ENCODE results near the gene TPRX2.
A peak's percentile ranks its signal among the peaks of the same experiment; 100 is the strongest.

Gene TPRX2

GRCh38 chr19:47860602-47861297, 1.7 kb downstream of the TPRX2 start:
- Histone ChIP-seq H3K9ac (ENCODE audit: low read length) (no peak overlapping the region), H3K4me3 (ENCODE audit: insufficient read depth, low read length, poor library complexity, severe bottlenecking) (no peak overlapping the region), H4K20me1 (ENCODE audit: low read depth, low read length) (no peaks in the 10 kb centered on the region), H3K36me3 (ENCODE audit: low read length) (no peaks in the 10 kb centered on the region), H3K4me2 (ENCODE audit: low read depth, low read length, poor library complexity, severe bottlenecking) (no peak overlapping the region), H3K27ac (ENCODE audit: low read depth, low read length) (no peak overlapping the region), H3F3A (ENCODE audit: insufficient read depth) (no peaks in the 10 kb centered on the region), H2AFZ (ENCODE audit: low read depth, low read length, severe bottlenecking) (no peak overlapping the region), H3K9me2 (replicated peaks; ENCODE audit: insufficient read depth, low read length) (no peaks in the 10 kb centered on the region), H3K27me3 (ENCODE audit: low read length) (no peaks in the 10 kb centered on the region), H3K9me3 (ENCODE audit: insufficient read depth, low read length) (no peaks in the 10 kb centered on the region), H3K79me2 (ENCODE audit: insufficient read depth, low read length) (no peaks in the 10 kb centered on the region)
- TF ChIP-seq EZH2phosphoT487 (conservative IDR thresholded peaks at IDR 0.05; ENCODE audit: low read length): no peak
- TF ChIP-seq CTCF (IDR thresholded peaks at IDR 0.05; ENCODE audit: insufficient read depth, low read length, poor library complexity, severe bottlenecking): no peak

- Histone ChIP-seq H3K4me2 (ENCODE audit: low read depth, low read length, poor library complexity, severe bottlenecking) (no peak overlapping the region), H3K79me2 (ENCODE audit: insufficient read depth, low read length) (no peaks in the 10 kb centered on the region), H2AFZ (ENCODE audit: low read depth, low read length, severe bottlenecking) (no peak overlapping the region), H3K9me3 (ENCODE audit: insufficient read depth, low read length) (no peaks in the 10 kb centered on the region), H3K27ac (ENCODE audit: low read depth, low read length) (no peak overlapping the region), H3K9ac (ENCODE audit: low read length) (no peak overlapping the region), H3K36me3 (ENCODE audit: low read length) (no peaks in the 10 kb centered on the region), H3K9me2 (replicated peaks; ENCODE audit: insufficient read depth, low read length) (no peaks in the 10 kb centered on the region), H3K27me3 (ENCODE audit: low read length) (no peaks in the 10 kb centered on the region), H4K20me1 (ENCODE audit: low read depth, low read length) (no peaks in the 10 kb centered on the region), H3F3A (ENCODE audit: insufficient read depth) (no peaks in the 10 kb centered on the region), H3K4me3 (ENCODE audit: insufficient read depth, low read length, poor library complexity, severe bottlenecking) (no peak overlapping the region)
- TF ChIP-seq EZH2phosphoT487 (conservative IDR thresholded peaks at IDR 0.05; ENCODE audit: low read length): no peak
Measured at GRCh38 chr19:47861630-47862029, 2.6 kb downstream of the TPRX2 start.

- no peak for TF ChIP-seq EZH2phosphoT487 (conservative IDR thresholded peaks at IDR 0.05; ENCODE audit: low read length)
- TF ChIP-seq CTCF (IDR thresholded peaks at IDR 0.05; ENCODE audit: insufficient read depth, low read length, poor library complexity, severe bottlenecking): peak; percentile 96
- no peaks in the 10 kb centered on the region for H3F3A ChIP-seq (ENCODE audit: insufficient read depth)
- no peaks in the 10 kb centered on the region for H3K36me3 ChIP-seq (ENCODE audit: low read length)
- H3K27ac ChIP-seq (ENCODE audit: low read depth, low read length): no peak overlapping the region
- no peaks in the 10 kb centered on the region for H3K27me3 ChIP-seq (ENCODE audit: low read length)
- H3K79me2 ChIP-seq (ENCODE audit: insufficient read depth, low read length): no peaks in the 10 kb centered on the region
- H3K9me2 ChIP-seq (replicated peaks; ENCODE audit: insufficient read depth, low read length): no peaks in the 10 kb centered on the region
- no peak overlapping the region for H3K4me2 ChIP-seq (ENCODE audit: low read depth, low read length, poor library complexity, severe bottlenecking)
- H3K9me3 ChIP-seq (ENCODE audit: insufficient read depth, low read length): no peaks in the 10 kb centered on the region
- no peaks in the 10 kb centered on the region for H4K20me1 ChIP-seq (ENCODE audit: low read depth, low read length)
- H2AFZ ChIP-seq (ENCODE audit: low read depth, low read length, severe bottlenecking): no peak overlapping the region
- H3K9ac ChIP-seq (ENCODE audit: low read length): no peak overlapping the region
- no peak overlapping the region for H3K4me3 ChIP-seq (ENCODE audit: insufficient read depth, low read length, poor library complexity, severe bottlenecking)
Measured at GRCh38 chr19:47863514-47863936, 4.5 kb downstream of the TPRX2 start.

GRCh38 chr19:47865166-47865565, 6.1 kb downstream of the TPRX2 start:
- Histone ChIP-seq H3K9me3 (ENCODE audit: insufficient read depth, low read length) (no peaks in the 10 kb centered on the region), H3F3A (ENCODE audit: insufficient read depth) (no peaks in the 10 kb centered on the region), H3K79me2 (ENCODE audit: insufficient read depth, low read length) (no peaks in the 10 kb centered on the region), H2AFZ (ENCODE audit: low read depth, low read length, severe bottlenecking) (no peak overlapping the region), H3K4me2 (ENCODE audit: low read depth, low read length, poor library complexity, severe bottlenecking) (no peak overlapping the region), H3K27ac (ENCODE audit: low read depth, low read length) (no peak overlapping the region), H3K4me3 (ENCODE audit: insufficient read depth, low read length, poor library complexity, severe bottlenecking) (no peak overlapping the region), H3K9ac (ENCODE audit: low read length) (no peak overlapping the region), H3K27me3 (ENCODE audit: low read length) (no peaks in the 10 kb centered on the region), H4K20me1 (ENCODE audit: low read depth, low read length) (no peaks in the 10 kb centered on the region), H3K36me3 (ENCODE audit: low read length) (no peaks in the 10 kb centered on the region), H3K9me2 (replicated peaks; ENCODE audit: insufficient read depth, low read length) (no peaks in the 10 kb centered on the region)
- TF ChIP-seq CTCF (IDR thresholded peaks at IDR 0.05; ENCODE audit: insufficient read depth, low read length, poor library complexity, severe bottlenecking) (no peak), EZH2phosphoT487 (conservative IDR thresholded peaks at IDR 0.05; ENCODE audit: low read length) (no peak)

All from SU-DHL-6 (cell line).